Skeletal muscle tissue (tissue), 4 donors: ENCODE results near the gene AKAP11. TPM values are rescaled to one million over a fixed set of nuclear protein-coding genes. Genes with fewer than 3 reads are reported as not detected.

ENCODE experiments used
- H3K27ac ChIP-seq: one replicate; pipeline ENCODE4 v1.7.0; 2013; ENCODE audit warnings: mild to moderate bottlenecking, low read depth, low read length, inconsistent platforms
- H3K27me3 ChIP-seq, 3 donors: one replicate each; pipeline ENCODE4 v1.7.0; 2013; ENCODE audit warnings: low read length in 3 of 3; ENCODE audit not compliant: control insufficient read depth in 3 of 3, insufficient read depth in 3 of 3
- H3K36me3 ChIP-seq, 3 donors: one replicate each; pipeline ENCODE4 v1.7.0; 2013; ENCODE audit warnings: low read length in 3 of 3; ENCODE audit not compliant: control insufficient read depth in 3 of 3, insufficient read depth in 3 of 3
- H3K4me1 ChIP-seq, 3 donors: one replicate each; pipeline ENCODE4 v1.7.0; 2013; ENCODE audit warnings: low read length in 3 of 3, mild to moderate bottlenecking in 3 of 3; ENCODE audit not compliant: control insufficient read depth in 3 of 3, insufficient read depth in 3 of 3
- H3K4me3 ChIP-seq, 3 donors: one replicate each; pipeline ENCODE4 v1.7.0; 2013; ENCODE audit warnings: low read length in 3 of 3
- H3K9ac ChIP-seq, 3 donors: one replicate each; pipeline ENCODE4 v1.7.0; 2013; ENCODE audit warnings: low read length in 3 of 3, mild to moderate bottlenecking in 3 of 3, moderate library complexity in 2 of 3, low read depth in 1 of 3
- H3K9me3 ChIP-seq, 3 donors: one replicate each; pipeline ENCODE4 v1.7.0; 2013; ENCODE audit warnings: low read length in 3 of 3; ENCODE audit not compliant: control insufficient read depth in 3 of 3
- total RNA-seq: library from RNA; depleted of rRNA; stranded (reverse); fragments of >200 nt; gene quantifications from one replicate; pipeline ENCODE4 v1.2.3, GENCODE V29; 2014
- donor health status: Osteomylitis.

Gene AKAP11
- total RNA-seq, 1 donor from 2014 or later: 16.7 TPM

DNA sequence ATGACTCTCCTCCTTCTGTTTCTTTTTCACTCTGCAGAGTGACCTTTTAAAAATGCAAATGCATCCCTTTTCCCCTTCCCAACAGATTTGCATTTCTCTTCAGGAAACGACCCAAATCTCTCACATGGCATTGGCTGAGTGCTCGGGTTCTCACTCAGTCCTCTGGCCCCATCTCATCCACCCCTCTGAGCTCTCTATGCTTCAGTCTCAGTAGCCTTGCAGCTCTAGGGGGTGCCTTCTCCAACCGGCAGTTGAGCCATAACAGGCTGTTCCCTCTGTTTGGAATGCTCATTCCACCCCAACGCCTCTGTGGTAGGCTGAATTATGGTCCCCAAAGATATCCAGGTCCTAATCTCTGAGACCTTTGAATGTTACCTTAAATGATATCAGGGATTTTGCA lies 78.2 kb downstream of the AKAP11 start:
- Histone ChIP-seq H3K4me1 (no peaks in the 10 kb centered on the region), H3K36me3 (no peaks in the 10 kb centered on the region), H3K27me3 (no peaks in the 10 kb centered on the region), H3K4me3 (no peak overlapping the region), H3K9me3 (no peaks in the 10 kb centered on the region), H3K9ac (no peak overlapping the region), H3K27ac (no peak overlapping the region)

DNA sequence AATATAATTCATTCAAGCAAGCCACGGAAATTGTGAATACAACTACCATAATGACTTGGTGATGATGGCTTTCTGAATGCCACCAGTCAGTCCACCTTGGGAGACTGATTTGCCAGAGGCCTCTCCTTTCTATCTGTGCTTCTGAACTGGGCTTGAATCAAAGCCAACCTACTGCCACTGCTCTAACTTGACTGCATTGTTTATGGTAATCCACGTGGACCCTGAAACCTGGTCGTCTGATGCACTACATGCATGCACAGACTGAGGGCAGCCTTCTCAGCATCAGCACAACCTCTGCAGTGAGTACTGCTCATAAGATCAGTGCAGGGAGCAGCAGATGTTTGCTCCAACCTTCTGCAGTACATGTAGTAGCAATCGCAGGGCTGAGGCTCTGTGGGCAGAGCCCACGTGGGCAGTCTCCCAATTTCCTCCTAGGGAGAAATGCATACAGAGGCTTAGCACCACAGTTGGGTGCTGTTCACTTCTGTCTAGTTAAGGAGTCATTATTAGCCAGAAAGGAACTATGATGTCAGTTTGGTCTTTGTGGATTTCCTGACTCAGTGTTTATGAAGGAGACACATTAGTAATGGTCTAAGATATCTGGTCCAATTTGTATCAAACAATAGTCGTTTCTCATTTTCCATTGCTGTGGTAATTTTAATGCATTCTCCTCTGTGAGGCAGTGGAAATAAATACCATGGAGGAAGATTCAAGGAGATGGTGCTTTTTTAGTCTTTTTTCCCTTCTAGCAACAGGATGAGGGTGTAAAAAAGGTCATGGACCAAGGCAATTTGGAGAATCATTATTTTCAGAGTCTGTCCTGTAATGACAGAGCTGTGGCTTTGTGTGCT lies 82.5 kb downstream of the AKAP11 start:
- no peak overlapping the region for H3K9ac ChIP-seq
- no peak overlapping the region for H3K27ac ChIP-seq
- no peak overlapping the region for H3K4me3 ChIP-seq
- H3K9me3 ChIP-seq: no peaks in the 10 kb centered on the region
- no peaks in the 10 kb centered on the region for H3K27me3 ChIP-seq
- H3K36me3 ChIP-seq: no peaks in the 10 kb centered on the region
- no peaks in the 10 kb centered on the region for H3K4me1 ChIP-seq

- Histone ChIP-seq H3K4me3 (no peak overlapping the region), H3K27me3 (no peaks in the 10 kb centered on the region), H3K27ac (no peak overlapping the region), H3K36me3 (no peaks in the 10 kb centered on the region), H3K9me3 (no peaks in the 10 kb centered on the region), H3K9ac (no peak overlapping the region), H3K4me1 (no peaks in the 10 kb centered on the region)
These were observed 83.1 kb downstream of the AKAP11 start for GRCh38 chr13:42355092-42355485.

DNA sequence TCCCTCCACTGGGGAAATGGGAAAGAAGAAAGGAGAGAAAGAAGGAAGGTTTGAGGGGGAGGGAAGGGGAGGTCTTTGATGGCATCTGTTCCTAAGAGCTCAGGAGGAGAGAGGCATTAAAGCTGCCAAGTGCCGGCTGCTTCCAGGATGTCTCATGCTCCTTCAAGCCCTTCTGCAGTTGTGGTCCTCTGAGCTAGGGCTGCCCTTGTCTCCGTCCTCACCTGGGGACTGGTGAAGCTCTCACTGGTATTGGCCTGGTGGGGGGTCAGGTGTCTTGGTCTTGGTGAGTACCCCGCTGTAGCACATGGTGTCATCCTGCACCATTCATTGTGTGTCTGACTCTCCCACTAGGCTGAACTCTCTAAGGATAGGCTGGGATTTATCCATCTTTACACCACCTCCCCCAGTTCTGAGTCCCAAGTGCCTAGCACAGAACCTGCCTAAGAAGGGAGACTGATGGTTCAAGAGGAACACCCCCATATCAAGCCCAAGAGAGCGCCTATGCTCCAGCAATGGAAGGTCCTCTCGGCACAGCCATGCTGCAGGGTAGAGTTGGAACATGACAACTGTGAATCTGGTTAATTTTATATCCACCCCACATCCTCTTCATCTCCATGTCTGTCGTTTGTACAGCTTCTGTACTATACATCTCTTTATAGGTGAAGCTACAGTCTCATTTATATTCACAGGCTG lies 83.7 kb downstream of the AKAP11 start:
- no peak overlapping the region for H3K27ac ChIP-seq
- H3K9ac ChIP-seq: no peak overlapping the region
- H3K27me3 ChIP-seq: no peaks in the 10 kb centered on the region
- no peaks in the 10 kb centered on the region for H3K9me3 ChIP-seq
- H3K36me3 ChIP-seq: no peaks in the 10 kb centered on the region
- no peaks in the 10 kb centered on the region for H3K4me1 ChIP-seq
- no peak overlapping the region for H3K4me3 ChIP-seq

GRCh38 chr13:42356184-42356575 lies 84.2 kb downstream of the AKAP11 start:
- H3K4me1 ChIP-seq: no peaks in the 10 kb centered on the region
- H3K36me3 ChIP-seq: no peaks in the 10 kb centered on the region
- no peaks in the 10 kb centered on the region for H3K27me3 ChIP-seq
- no peak overlapping the region for H3K4me3 ChIP-seq
- H3K9ac ChIP-seq: no peak overlapping the region
- H3K9me3 ChIP-seq: no peaks in the 10 kb centered on the region
- no peak overlapping the region for H3K27ac ChIP-seq

DNA sequence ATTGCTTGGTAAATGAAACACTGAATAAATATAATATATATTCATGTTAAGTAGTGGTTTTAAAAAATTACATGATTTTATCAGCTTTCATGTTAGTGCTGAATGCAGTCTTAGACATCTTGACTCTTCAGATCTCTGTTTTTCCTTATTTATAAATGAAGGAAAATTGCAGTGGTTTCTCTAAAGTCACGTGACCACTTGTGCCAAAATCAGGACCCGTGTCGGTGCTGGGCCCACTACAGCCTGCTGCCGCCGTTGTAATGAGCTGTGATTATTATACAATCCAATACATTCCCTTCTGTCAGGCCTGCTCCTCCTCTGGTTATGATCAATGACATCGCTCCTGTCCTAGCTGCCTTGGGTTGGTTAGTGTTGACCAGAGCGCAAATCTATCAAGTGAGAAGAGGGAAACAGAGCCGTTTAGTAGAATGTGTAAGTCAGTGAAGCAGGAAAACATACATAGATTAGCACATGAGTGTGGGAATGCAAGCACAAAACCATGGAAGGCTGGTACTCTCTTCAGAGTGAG lies 88.2 kb downstream of the AKAP11 start:
- no peak overlapping the region for H3K9ac ChIP-seq
- no peaks in the 10 kb centered on the region for H3K36me3 ChIP-seq
- H3K4me1 ChIP-seq: no peaks in the 10 kb centered on the region
- H3K27me3 ChIP-seq: no peaks in the 10 kb centered on the region
- H3K4me3 ChIP-seq: no peak overlapping the region
- no peak overlapping the region for H3K27ac ChIP-seq
- H3K9me3 ChIP-seq: no peaks in the 10 kb centered on the region

GRCh38 chr13:42361701-42362100 lies 89.7 kb downstream of the AKAP11 start:
- H3K9me3 ChIP-seq: no peaks in the 10 kb centered on the region
- no peaks in the 10 kb centered on the region for H3K27me3 ChIP-seq
- no peaks in the 10 kb centered on the region for H3K36me3 ChIP-seq
- H3K9ac ChIP-seq: no peak overlapping the region
- H3K4me1 ChIP-seq: no peaks in the 10 kb centered on the region
- H3K4me3 ChIP-seq: no peak overlapping the region
- H3K27ac ChIP-seq: no peak overlapping the region

GRCh38 chr13:42363941-42364612 lies 92.1 kb downstream of the AKAP11 start:
- H3K27ac ChIP-seq: no peak overlapping the region
- no peaks in the 10 kb centered on the region for H3K4me1 ChIP-seq
- H3K27me3 ChIP-seq: no peaks in the 10 kb centered on the region
- H3K36me3 ChIP-seq: no peaks in the 10 kb centered on the region
- H3K4me3 ChIP-seq: no peak overlapping the region
- H3K9ac ChIP-seq: no peak overlapping the region
- no peaks in the 10 kb centered on the region for H3K9me3 ChIP-seq

- H3K9me3 ChIP-seq: no peaks in the 10 kb centered on the region
- no peaks in the 10 kb centered on the region for H3K36me3 ChIP-seq
- H3K27me3 ChIP-seq: no peaks in the 10 kb centered on the region
- no peak overlapping the region for H3K4me3 ChIP-seq
- H3K27ac ChIP-seq: no peak overlapping the region
- H3K9ac ChIP-seq: no peak overlapping the region
- no peaks in the 10 kb centered on the region for H3K4me1 ChIP-seq
These were observed 92.7 kb downstream of the AKAP11 start for GRCh38 chr13:42364613-42365000.

GRCh38 chr13:42367831-42368230 lies 95.9 kb downstream of the AKAP11 start:
- H3K9ac ChIP-seq: no peak overlapping the region

More at GRCh38 chr13:42367831-42368230, 95.9 kb downstream of the AKAP11 start:
- Histone ChIP-seq H3K27ac (no peak overlapping the region), H3K27me3 (no peaks in the 10 kb centered on the region), H3K36me3 (no peaks in the 10 kb centered on the region), H3K9me3 (no peaks in the 10 kb centered on the region), H3K4me3 (no peak overlapping the region), H3K4me1 (no peaks in the 10 kb centered on the region)
